ENCODE data around the gene LGR6. TPM values are rescaled to one million over a fixed set of nuclear protein-coding genes. Genes with fewer than 3 reads are reported as not detected.

LGR6 gene
- total RNA-seq, 1 experiment from 2014 or later: 0.26 TPM

- no peak overlapping the region for H3K27ac ChIP-seq (ENCODE audit: low read length)
- H2AFZ ChIP-seq (ENCODE audit: low read length): no peak overlapping the region
- TF ChIP-seq EZH2 (IDR thresholded peaks at IDR 0.05; ENCODE audit: low read length, unreplicated experiment): no peak
- H4K20me1 ChIP-seq (ENCODE audit: low read length): no peaks in the 10 kb centered on the region
- H3K9me2 ChIP-seq (replicated peaks; ENCODE audit: low read length): no peaks in the 10 kb centered on the region
- no peak overlapping the region for H3K9ac ChIP-seq (ENCODE audit: low read length)
- H3K4me3 ChIP-seq (ENCODE audit: low read length): no peak overlapping the region
- ATAC-seq (no peak), DNase-seq (no peak)
- ChIA-PET POLR2A (ENCODE audit: unreplicated experiment) (no interaction called here), CTCF (no interaction called here)
- H3K4me2 ChIP-seq (ENCODE audit: low read length): no peak overlapping the region
- no TSS peak for BruUV-seq (replicated peaks)
- H3K27me3 ChIP-seq (ENCODE audit: low read length): no peaks in the 10 kb centered on the region
- peaks cover 15% of the 10 kb centered on the region for H3K4me1 ChIP-seq (ENCODE audit: insufficient read depth, low read length)
- H3K79me2 ChIP-seq (ENCODE audit: low read length): peaks cover 47% of the 10 kb centered on the region
- H3F3A ChIP-seq (ENCODE audit: low read length, unreplicated experiment): no peaks in the 10 kb centered on the region
- H3K36me3 ChIP-seq (ENCODE audit: low read depth, low read length): no peaks in the 10 kb centered on the region
- H3K9me3 ChIP-seq (ENCODE audit: low read length): no peaks in the 10 kb centered on the region
- intact Hi-C loops (cut with micrococcal nuclease): no loop called here
These were observed 163.9 kb downstream of the LGR6 start for GRCh38 chr1:202357506-202357905.

- peaks cover 5% of the 10 kb centered on the region; the same call in 1 of the 2 replicates for H3K4me1 ChIP-seq (ENCODE audit: insufficient read depth, low read length)
- H3K4me3 ChIP-seq (ENCODE audit: low read length): no peak overlapping the region
- no peak for ATAC-seq
- H2AFZ ChIP-seq (ENCODE audit: low read length): no peak overlapping the region
- H3K36me3 ChIP-seq (ENCODE audit: low read depth, low read length): no peaks in the 10 kb centered on the region
- TF ChIP-seq, protein P1, sequence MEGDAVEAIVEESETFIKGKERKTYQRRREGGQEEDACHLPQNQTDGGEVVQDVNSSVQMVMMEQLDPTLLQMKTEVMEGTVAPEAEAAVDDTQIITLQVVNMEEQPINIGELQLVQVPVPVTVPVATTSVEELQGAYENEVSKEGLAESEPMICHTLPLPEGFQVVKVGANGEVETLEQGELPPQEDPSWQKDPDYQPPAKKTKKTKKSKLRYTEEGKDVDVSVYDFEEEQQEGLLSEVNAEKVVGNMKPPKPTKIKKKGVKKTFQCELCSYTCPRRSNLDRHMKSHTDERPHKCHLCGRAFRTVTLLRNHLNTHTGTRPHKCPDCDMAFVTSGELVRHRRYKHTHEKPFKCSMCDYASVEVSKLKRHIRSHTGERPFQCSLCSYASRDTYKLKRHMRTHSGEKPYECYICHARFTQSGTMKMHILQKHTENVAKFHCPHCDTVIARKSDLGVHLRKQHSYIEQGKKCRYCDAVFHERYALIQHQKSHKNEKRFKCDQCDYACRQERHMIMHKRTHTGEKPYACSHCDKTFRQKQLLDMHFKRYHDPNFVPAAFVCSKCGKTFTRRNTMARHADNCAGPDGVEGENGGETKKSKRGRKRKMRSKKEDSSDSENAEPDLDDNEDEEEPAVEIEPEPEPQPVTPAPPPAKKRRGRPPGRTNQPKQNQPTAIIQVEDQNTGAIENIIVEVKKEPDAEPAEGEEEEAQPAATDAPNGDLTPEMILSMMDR (conservative IDR thresholded peaks at IDR 0.05; ENCODE audit: low read depth, low read length): no peak
- TF ChIP-seq EZH2phosphoT487 (IDR thresholded peaks at IDR 0.05; ENCODE audit: borderline replicate concordance, low read length): no peak
- H3K27me3 ChIP-seq (ENCODE audit: low read length): no peaks in the 10 kb centered on the region
- H3K27ac ChIP-seq (ENCODE audit: low read length): no peak overlapping the region
- H3K79me2 ChIP-seq (ENCODE audit: low read length): peaks cover 31% of the 10 kb centered on the region
- no peaks in the 10 kb centered on the region for H4K20me1 ChIP-seq (ENCODE audit: low read length)
- H3K9me2 ChIP-seq (replicated peaks; ENCODE audit: low read length): no peaks in the 10 kb centered on the region
- ChIA-PET CTCF (no interaction called here), POLR2A (ENCODE audit: unreplicated experiment) (no interaction called here)
- no peak for DNase-seq
- no peaks in the 10 kb centered on the region for H3F3A ChIP-seq (ENCODE audit: low read length, unreplicated experiment)
- no peak overlapping the region for H3K4me2 ChIP-seq (ENCODE audit: low read length)
- H3K9ac ChIP-seq (ENCODE audit: low read length): no peak overlapping the region
- no peaks in the 10 kb centered on the region for H3K9me3 ChIP-seq (ENCODE audit: low read length)
- BruUV-seq (replicated peaks): no TSS peak
- intact Hi-C loops (cut with micrococcal nuclease): no loop called here
These were observed 167.6 kb downstream of the LGR6 start for GRCh38 chr1:202361224-202361623.

GRCh38 chr1:202361701-202362100 lies 168.1 kb downstream of the LGR6 start:
- ATAC-seq: no peak
- Histone ChIP-seq H3K4me2 (ENCODE audit: low read length) (no peak overlapping the region), H3F3A (ENCODE audit: low read length, unreplicated experiment) (no peaks in the 10 kb centered on the region), H3K9me2 (replicated peaks; ENCODE audit: low read length) (no peaks in the 10 kb centered on the region), H3K4me1 (ENCODE audit: insufficient read depth, low read length) (no peaks in the 10 kb centered on the region), H2AFZ (ENCODE audit: low read length) (no peak overlapping the region), H4K20me1 (ENCODE audit: low read length) (no peaks in the 10 kb centered on the region), H3K79me2 (ENCODE audit: low read length) (peaks cover 31% of the 10 kb centered on the region), H3K36me3 (ENCODE audit: low read depth, low read length) (no peaks in the 10 kb centered on the region), H3K27ac (ENCODE audit: low read length) (no peak overlapping the region), H3K27me3 (ENCODE audit: low read length) (no peaks in the 10 kb centered on the region), H3K9ac (ENCODE audit: low read length) (no peak overlapping the region), H3K9me3 (ENCODE audit: low read length) (no peaks in the 10 kb centered on the region), H3K4me3 (ENCODE audit: low read length) (no peak overlapping the region)
- ChIA-PET POLR2A (ENCODE audit: unreplicated experiment) (no interaction called here), CTCF (no interaction called here)
- no peak for DNase-seq
- intact Hi-C loops (cut with micrococcal nuclease): no loop called here
- TF ChIP-seq, protein P1 (conservative IDR thresholded peaks at IDR 0.05; ENCODE audit: low read depth, low read length): no peak
- no TSS peak for BruUV-seq (replicated peaks)

Data from PC-3 (cell line).